Aorta (tissue), 5 donors: ENCODE measurements around the gene PSORS1C2. TPM values are rescaled to one million over a fixed set of nuclear protein-coding genes. Genes with fewer than 3 reads are reported as not detected.

Experiments used
- ATAC-seq: fragments of 200-7000 bp; cut with Tn5 transposase; one replicate; pipeline ENCODE4 v1.9.1; 2022; ENCODE audit warnings: moderate library complexity; ENCODE audit not compliant: low FRiP score
- DNase-seq, 2 donors: peaks; one replicate each; pipeline ENCODE4 v3.0.0-alpha.2; 2020
- H3K27ac ChIP-seq, 2 donors: one replicate each; pipeline ENCODE4 v1.5.1; 2013; ENCODE audit warnings: low read length in 2 of 2, mild to moderate bottlenecking in 2 of 2, moderate library complexity in 2 of 2, control low read depth in 1 of 2, inconsistent platforms in 1 of 2, low read depth in 1 of 2
- H3K27me3 ChIP-seq, 2 donors: one replicate each; pipeline ENCODE4 v1.6.1; 2013; ENCODE audit warnings: control low read depth in 1 of 2, low read length in 1 of 2, mild to moderate bottlenecking in 1 of 2, moderate library complexity in 1 of 2; ENCODE audit not compliant: insufficient read depth in 2 of 2, control insufficient read depth in 1 of 2
- H3K36me3 ChIP-seq, 2 donors: one replicate each; pipeline ENCODE4 v1.6.1; 2013; ENCODE audit warnings: control low read depth in 1 of 2, low read length in 1 of 2, mild to moderate bottlenecking in 1 of 2; ENCODE audit not compliant: insufficient read depth in 2 of 2, control insufficient read depth in 1 of 2
- H3K4me1 ChIP-seq, 2 donors: one replicate each; pipeline ENCODE4 v1.6.1; 2013; ENCODE audit warnings: low read length in 2 of 2, control low read depth in 1 of 2, mild to moderate bottlenecking in 1 of 2, moderate library complexity in 1 of 2; ENCODE audit not compliant: insufficient read depth in 2 of 2, control insufficient read depth in 1 of 2
- H3K4me3 ChIP-seq, 2 donors: one replicate each; pipeline ENCODE4 v1.5.1; 2013; ENCODE audit warnings: low read length in 2 of 2, control low read depth in 1 of 2, mild to moderate bottlenecking in 1 of 2
- H3K9me3 ChIP-seq: one replicate; pipeline ENCODE4 v1.6.1; 2013; ENCODE audit warnings: mild to moderate bottlenecking, low read length; ENCODE audit not compliant: control insufficient read depth
- WGBS, 2 donors: extraction: QIAGEN DNeasy Blood & Tissue Kit; methylation state at CpG; one replicate each; pipeline ENCODE4 v1.1.7; 2013; 5-methylcytosine and 5-hydroxymethylcytosine counted together
- intact Hi-C, 2 donors: fragments of 100-400 bp; cut with DNase I; formaldehyde crosslinking; loops; one replicate each; pipeline versions ENCODE4 v1.14.2 to v1.15.0; 2022
- polyA plus RNA-seq, 2 donors: library from polyadenylated mRNA; stranded (reverse); fragments of 200-250 nt; gene quantifications; one replicate each; pipeline ENCODE4 v1.2.3, GENCODE V29; 2013
- total RNA-seq, 2 donors: library from RNA; stranded (reverse); fragmentation: NEBNext Ultra II Directional; extraction: Animal tissue kit (Norgen Biotek cat#: 25700); gene quantifications; one replicate each; pipeline ENCODE4 v1.2.1, GENCODE V29; 2021
- donor health status: healthy with polysubstance abuse.
- donor health status: Bipolar disorder and iron deficiency.
- donor health status: DM: no; HTN: no; CAD: no.
- donor health status: DM: no; HTN: no; CAD: no.
- donor health status: DM: yes; HTN: yes; CAD: no.

PSORS1C2 gene
- total and polyA plus RNA-seq, 4 donors, result not detected

- WGBS, 2 donors, result 10 to 13% methylated on average over 15 to 16 of the region's 16 CpGs
- H3K27ac ChIP-seq, result peak overlapping the region in 1 of 2 donors; percentile 49
- no peaks in the 10 kb centered on the region for H3K27me3 ChIP-seq
- no peaks in the 10 kb centered on the region for H3K9me3 ChIP-seq
- ATAC-seq (peak; percentile 80), DNase-seq (peak; percentile 91 to 93)
- no peak overlapping the region for H3K4me3 ChIP-seq
- intact Hi-C loops, result no loop called here
- H3K36me3 ChIP-seq, result no peaks in the 10 kb centered on the region
- no peaks in the 10 kb centered on the region for H3K4me1 ChIP-seq
Measured at GRCh38 chr6:31122791-31123706, 15.8 kb downstream of the PSORS1C2 start.

- no peak for ATAC-seq
- no peaks in the 10 kb centered on the region for H3K9me3 ChIP-seq
- DNase-seq, result no peak
- no peak overlapping the region for H3K4me3 ChIP-seq
- 94% methylated on average over 11 to 12 of the region's 12 CpGs for WGBS, 2 donors
- H3K27me3 ChIP-seq, result no peaks in the 10 kb centered on the region
- H3K4me1 ChIP-seq, result no peaks in the 10 kb centered on the region
- H3K27ac ChIP-seq, result no peak overlapping the region
- intact Hi-C loops, result no loop called here
- no peaks in the 10 kb centered on the region for H3K36me3 ChIP-seq
Measured at GRCh38 chr6:31121131-31121790, 17.6 kb downstream of the PSORS1C2 start.

GRCh38 chr6:31120151-31120915 is 18.5 kb downstream of the PSORS1C2 start, which contains the start of gene CDSN:
Gene CDSN, minus strand, starts transcription at chr6:31120446. Its CDS starts 27 bp downstream, at chr6:31120419.
- no peak for DNase-seq
- 91 to 93% methylated on average over 26 of the region's 26 CpGs for WGBS, 2 donors
- intact Hi-C loops, result no loop called here
- no peak within 1 kb of the TSS for H3K4me3 ChIP-seq
- no peaks in the 10 kb centered on the region for H3K27me3 ChIP-seq
- peaks cover 0 to 3% of the 10 kb centered on the region in 2 donors for H3K4me1 ChIP-seq
- ATAC-seq, result no peak
- no peaks in the 10 kb centered on the region for H3K36me3 ChIP-seq
- H3K27ac ChIP-seq, result no peak within 1 kb of the TSS
- no peaks in the 10 kb centered on the region for H3K9me3 ChIP-seq

GRCh38 chr6:31118178-31118577 is 20.7 kb downstream of the PSORS1C2 start:
- ATAC-seq (no peak), DNase-seq (peak; percentile 40 to 54)
- intact Hi-C loops, result no loop called here
- Histone ChIP-seq H3K4me3 (no peak overlapping the region), H3K27ac (no peak overlapping the region), H3K27me3 (no peaks in the 10 kb centered on the region), H3K9me3 (no peaks in the 10 kb centered on the region), H3K36me3 (no peaks in the 10 kb centered on the region), H3K4me1 (peaks cover 0 to 7% of the 10 kb centered on the region in 2 donors)
- WGBS, 2 donors, result 96 to 97% methylated on average over 7 of the region's 7 CpGs

GRCh38 chr6:31116661-31117385 is 22.0 kb downstream of the PSORS1C2 start:
- H3K27me3 ChIP-seq, result no peaks in the 10 kb centered on the region
- peaks cover 0 to 7% of the 10 kb centered on the region in 2 donors for H3K4me1 ChIP-seq
- 79 to 86% methylated on average over 19 of the region's 19 CpGs for WGBS, 2 donors
- no peak overlapping the region for H3K27ac ChIP-seq
- no peaks in the 10 kb centered on the region for H3K36me3 ChIP-seq
- DNase-seq, result peak; percentile 45 to 69
- intact Hi-C loops, result no loop called here
- H3K9me3 ChIP-seq, result no peaks in the 10 kb centered on the region
- H3K4me3 ChIP-seq, result no peak overlapping the region
- ATAC-seq, result no peak

- DNase-seq, result peak; percentile 32 to 60
- intact Hi-C loops, result no loop called here
- no peaks in the 10 kb centered on the region for H3K36me3 ChIP-seq
- WGBS, 2 donors, result 96 to 98% methylated on average over 12 of the region's 12 CpGs
- H3K27ac ChIP-seq, result no peak overlapping the region
- H3K4me1 ChIP-seq, result peaks cover 0 to 7% of the 10 kb centered on the region in 2 donors
- no peak overlapping the region for H3K4me3 ChIP-seq
- no peaks in the 10 kb centered on the region for H3K27me3 ChIP-seq
- no peak for ATAC-seq
- no peaks in the 10 kb centered on the region for H3K9me3 ChIP-seq
Measured at GRCh38 chr6:31115941-31116560, 22.8 kb downstream of the PSORS1C2 start.

GRCh38 chr6:31114970-31115849 is 23.7 kb downstream of the PSORS1C2 start:
- Histone ChIP-seq H3K4me1 (peaks cover 0 to 7% of the 10 kb centered on the region in 2 donors), H3K36me3 (no peaks in the 10 kb centered on the region), H3K27ac (no peak overlapping the region), H3K9me3 (no peaks in the 10 kb centered on the region), H3K27me3 (no peaks in the 10 kb centered on the region), H3K4me3 (no peak overlapping the region)
- no peak for ATAC-seq
- 71 to 81% methylated on average over 9 of the region's 9 CpGs for WGBS, 2 donors
- DNase-seq, result peak; percentile 22 to 37
- intact Hi-C loops, result no loop called here
